IMR-90 (cell line): ENCODE data around the gene HMGB3. TPM values are rescaled to one million over a fixed set of nuclear protein-coding genes. Genes with fewer than 3 reads are reported as not detected.

Experiments
- ATAC-seq: fragments of 200-7000 bp; cut with Tn5 transposase; 2 replicates; pipeline ENCODE4 v1.9.1; 2020; ENCODE audit warnings: low read depth, mild to moderate bottlenecking, moderate library complexity
- BruUV-seq: library from RNA; stranded (reverse); fragments of 400-500 nt; replicated peaks from 2 replicates; lab custom pipeline; 2021; lab: Mats Ljungman, UMichigan
- CTCF ChIA-PET: fragments of 300-600 bp; formaldehyde crosslinking; extraction: SDS; loops from one replicate; lab custom pipeline; 2021; ENCODE audit warnings: antibody characterized with exemption; lab: Yijun Ruan, JAX
- POLR2A ChIA-PET: fragments of 300-600 bp; sonication (Branson Sonifier 250); formaldehyde crosslinking; loops from one replicate; lab custom pipeline; 2022; ENCODE audit warnings: antibody characterized with exemption; ENCODE audit not compliant: unreplicated experiment; lab: Charles Lee
- DNase-seq: peaks from one replicate; pipeline ENCODE4 v3.0.0; 2013
- H2AFZ ChIP-seq: replicated peaks from 2 replicates; pipeline ENCODE3; 2013; ENCODE audit warnings: low read length, mild to moderate bottlenecking; ENCODE audit not compliant: poor library complexity
- H2AK5ac ChIP-seq: 2 replicates; pipeline ENCODE4 v1.6.1; 2013; ENCODE audit warnings: low read depth, low read length, inconsistent platforms
- H2AK9ac ChIP-seq: replicated peaks from 2 replicates; pipeline ENCODE3; 2013; ENCODE audit warnings: mild to moderate bottlenecking, low read depth, low read length, moderate library complexity; ENCODE audit not compliant: poor library complexity
- H2BK120ac ChIP-seq: 2 replicates; pipeline ENCODE4 v1.6.1; 2013; ENCODE audit warnings: low read depth, low read length, inconsistent platforms
- H2BK15ac ChIP-seq: 3 replicates; pipeline ENCODE4 v1.6.1; 2013; ENCODE audit warnings: low read depth, low read length, inconsistent platforms
- H2BK20ac ChIP-seq: 2 replicates; pipeline ENCODE4 v1.6.1; 2013; ENCODE audit warnings: low read depth, mild to moderate bottlenecking, inconsistent platforms, low read length, moderate library complexity
- H2BK5ac ChIP-seq: 2 replicates; pipeline ENCODE4 v1.6.1; 2013; ENCODE audit warnings: mild to moderate bottlenecking, low read depth, low read length, inconsistent platforms; ENCODE audit not compliant: poor library complexity, severe bottlenecking
- H3K14ac ChIP-seq: replicated peaks from 2 replicates; pipeline ENCODE4 v1.6.1; 2013; ENCODE audit warnings: low read depth, low read length, inconsistent platforms
- H3K18ac ChIP-seq: 2 replicates; pipeline ENCODE4 v1.6.1; 2013; ENCODE audit warnings: low read depth, low read length, control low read depth
- H3K23ac ChIP-seq: 2 replicates; pipeline ENCODE4 v1.6.1; 2013; ENCODE audit warnings: low read depth, low read length, inconsistent platforms
- H3K27ac ChIP-seq: 2 replicates; pipeline ENCODE4 v1.5.1; 2013; ENCODE audit warnings: mild to moderate bottlenecking, control low read depth, low read length; ENCODE audit not compliant: insufficient read depth
- H3K27me3 ChIP-seq: 2 replicates; pipeline ENCODE4 v1.6.1; 2013; ENCODE audit warnings: low read length; ENCODE audit not compliant: control insufficient read depth, insufficient read depth
- H3K36me3 ChIP-seq: 2 replicates; pipeline ENCODE4 v1.6.1; 2013; ENCODE audit warnings: low read length, mixed read lengths; ENCODE audit not compliant: control insufficient read depth, insufficient read depth
- H3K4ac ChIP-seq: 2 replicates; pipeline ENCODE4 v1.6.1; 2013; ENCODE audit warnings: low read depth, low read length, inconsistent platforms
- H3K4me1 ChIP-seq: 2 replicates; pipeline ENCODE4 v1.6.1; 2013; ENCODE audit warnings: low read length, mixed read lengths; ENCODE audit not compliant: control insufficient read depth, insufficient read depth
- H3K4me2 ChIP-seq: 2 replicates; pipeline ENCODE4 v1.6.1; 2013; ENCODE audit warnings: low read depth, mild to moderate bottlenecking, control low read depth, low read length, moderate library complexity
- H3K4me3 ChIP-seq: 2 replicates; pipeline ENCODE4 v1.5.1; 2013; ENCODE audit warnings: low read depth, mild to moderate bottlenecking, control low read depth, low read length, moderate library complexity; ENCODE audit not compliant: insufficient read depth
- H3K56ac ChIP-seq: 2 replicates; pipeline ENCODE4 v1.6.1; 2013; ENCODE audit warnings: low read length, inconsistent platforms; ENCODE audit not compliant: insufficient read depth; ENCODE audit errors: extremely low read depth
- H3K79me1 ChIP-seq, 2 experiments: 2 replicates each; pipeline ENCODE4 v1.6.1; 2013; ENCODE audit warnings: low read length in 2 of 2, inconsistent platforms in 1 of 2, low read depth in 1 of 2
- H3K9ac ChIP-seq: 2 replicates; pipeline ENCODE4 v1.6.1; 2013; ENCODE audit warnings: low read depth, low read length, control low read depth
- H3K9me1 ChIP-seq: 2 replicates; pipeline ENCODE4 v1.6.1; 2013; ENCODE audit warnings: low read length, inconsistent platforms; ENCODE audit not compliant: insufficient read depth
- H3K9me3 ChIP-seq: 2 replicates; pipeline ENCODE4 v1.6.1; 2013; ENCODE audit warnings: low read length; ENCODE audit not compliant: control insufficient read depth, insufficient read depth
- H4K20me1 ChIP-seq: 2 replicates; pipeline ENCODE4 v1.6.1; 2013; ENCODE audit warnings: low read length, inconsistent platforms; ENCODE audit not compliant: insufficient read depth
- H4K5ac ChIP-seq: 2 replicates; pipeline ENCODE4 v1.6.1; 2013; ENCODE audit warnings: mild to moderate bottlenecking, low read depth, low read length, control low read depth
- H4K8ac ChIP-seq, 2 experiments: 2 replicates each; pipeline ENCODE4 v1.6.1; 2013; ENCODE audit warnings: low read depth in 2 of 2, low read length in 2 of 2, control low read depth in 1 of 2, inconsistent platforms in 1 of 2
- H4K91ac ChIP-seq: 2 replicates; pipeline ENCODE4 v1.6.1; 2013; ENCODE audit warnings: low read depth, low read length, inconsistent platforms; ENCODE audit not compliant: insufficient read depth
- BHLHE40 ChIP-seq: fragments of 150-350 bp; IDR thresholded peaks from 2 replicates; pipeline ENCODE4 v1.6.1; 2016; ENCODE audit warnings: mild to moderate bottlenecking, low read depth, low read length
- CEBPB ChIP-seq: IDR thresholded peaks from 2 replicates; pipeline ENCODE4 v1.6.1; 2012; ENCODE audit warnings: low read depth, low read length, improper control_type of control experiment
- CHD1 ChIP-seq: IDR thresholded peaks from 2 replicates; pipeline ENCODE4 v1.6.1; 2012; ENCODE audit warnings: low read depth, low read length, improper control_type of control experiment
- CTCF ChIP-seq: conservative IDR thresholded peaks from 2 replicates; pipeline ENCODE4 v1.5.1; 2012; ENCODE audit warnings: mild to moderate bottlenecking, low read depth, low read length, improper control_type of control experiment
- FOS ChIP-seq: fragments of 150-350 bp; IDR thresholded peaks from 2 replicates; pipeline ENCODE4 v1.6.1; 2016; ENCODE audit warnings: low read depth, low read length
- MAFK ChIP-seq: IDR thresholded peaks from 2 replicates; pipeline ENCODE4 v1.6.1; 2012; ENCODE audit warnings: low read depth, low read length, improper control_type of control experiment
- MAZ ChIP-seq: IDR thresholded peaks from 2 replicates; pipeline ENCODE4 v1.6.1; 2012; ENCODE audit warnings: low read depth, mild to moderate bottlenecking, low read length, improper control_type of control experiment, moderate library complexity, borderline replicate concordance
- MXI1 ChIP-seq: IDR thresholded peaks from 2 replicates; pipeline ENCODE4 v1.6.1; 2012; ENCODE audit warnings: low read depth, mild to moderate bottlenecking, low read length, moderate library complexity, borderline replicate concordance
- NFE2L2 ChIP-seq: fragments of 150-350 bp; IDR thresholded peaks from 2 replicates; pipeline ENCODE4 v1.6.1; 2016; ENCODE audit warnings: low read depth, mild to moderate bottlenecking, low read length
- POLR2A ChIP-seq: IDR thresholded peaks from 2 replicates; pipeline ENCODE4 v1.6.1; 2012; ENCODE audit warnings: mild to moderate bottlenecking, low read depth, low read length
- RAD21 ChIP-seq: IDR thresholded peaks from 2 replicates; pipeline ENCODE4 v1.6.1; 2012; ENCODE audit warnings: low read length, improper control_type of control experiment
- RCOR1 ChIP-seq: IDR thresholded peaks from 2 replicates; pipeline ENCODE4 v1.6.1; 2012; ENCODE audit warnings: mild to moderate bottlenecking, low read length, improper control_type of control experiment; ENCODE audit not compliant: insufficient replicate concordance
- RFX5 ChIP-seq: IDR thresholded peaks from 2 replicates; pipeline ENCODE4 v1.8.0; 2012; ENCODE audit warnings: low read depth, mild to moderate bottlenecking, low read length, moderate library complexity
- SMC3 ChIP-seq: fragments of 150-350 bp; IDR thresholded peaks from 2 replicates; pipeline ENCODE4 v1.6.1; 2016; ENCODE audit warnings: low read depth, mild to moderate bottlenecking, antibody characterized with exemption, low read length, moderate library complexity
- USF2 ChIP-seq: fragments of 150-350 bp; IDR thresholded peaks from 2 replicates; pipeline ENCODE4 v1.6.1; 2017; ENCODE audit warnings: mild to moderate bottlenecking, antibody characterized with exemption, low read length, low read depth
- WGBS, 2 experiments: methylation state at CpG; one replicate each; pipeline versions ENCODE4 v1.1.5 to v1.1.7; 2013; ENCODE audit warnings: missing lambda C conversion rate in 2 of 2; ENCODE audit not compliant: insufficient read length in 1 of 2; ENCODE audit errors: extremely low coverage in 2 of 2; 5-methylcytosine and 5-hydroxymethylcytosine counted together
- dilution Hi-C: fragments of 300-500 bp; cut with HindIII; formaldehyde crosslinking; loops from one replicate; pipeline ENCODE4 v1.14.3; 2018; ENCODE audit warnings: low sequenced_read_pairs; ENCODE audit not compliant: unreplicated experiment
- in situ Hi-C: fragments of 300-500 bp; cut with MboI; formaldehyde crosslinking; loops from 3 replicates; pipeline ENCODE4 v1.14.3; 2019; ENCODE audit warnings: low sequenced_read_pairs, inconsistent platforms, mixed read lengths
- intact Hi-C: fragments of 100-400 bp; cut with micrococcal nuclease; formaldehyde crosslinking; loops from 2 replicates; pipeline ENCODE4 v1.10.0; 2022
- polyA plus RNA-seq, 3 experiments: library from polyadenylated mRNA; depleted of rRNA; stranded (reverse); fragments of >200 nt; gene quantifications; 2 replicates each; pipeline ENCODE4 v1.2.3, GENCODE V29; 2012; ENCODE audit warnings: low replicate concordance in 1 of 3
- total RNA-seq: library from RNA; depleted of rRNA; stranded (reverse); fragments of >200 nt; gene quantifications from 2 replicates; pipeline ENCODE4 v1.2.3, GENCODE V29; 2012
- TF ChIP-seq, protein P1 (sequence below): fragments of 150-350 bp; IDR thresholded peaks from 2 replicates; pipeline ENCODE4 v1.6.1; 2016; ENCODE audit warnings: low read depth, mild to moderate bottlenecking, low read length, moderate library complexity, borderline replicate concordance

Gene HMGB3
- total and polyA plus RNA-seq, 2 of the 4 experiments (the other 2 are of a cell fraction) = 14.7 to 21.3 TPM

GRCh38 chrX:151031391-151031975 lies 48.3 kb downstream of the HMGB3 start:
- ATAC-seq = no peak
- in situ Hi-C loops (no loop called here), dilution Hi-C loops (no loop called here), intact Hi-C loops (no loop called here)
- Histone ChIP-seq H2AK9ac (no peak overlapping the region), H3K9me3 (no peaks in the 10 kb centered on the region), H2BK15ac (no peak overlapping the region), H3K18ac (no peak overlapping the region), H2BK20ac (no peak overlapping the region), H2AFZ (no peak overlapping the region), H3K36me3 (no peaks in the 10 kb centered on the region), H2AK5ac (no peak overlapping the region), H3K4ac (no peak overlapping the region), H3K4me2 (no peak overlapping the region), H3K23ac (no peak overlapping the region), H3K4me1 (no peaks in the 10 kb centered on the region), H3K56ac (no peak overlapping the region), H3K27me3 (no peaks in the 10 kb centered on the region), H2BK5ac (no peak overlapping the region), H4K91ac (no peak overlapping the region), H3K14ac (no peak overlapping the region), H2BK120ac (no peak overlapping the region), H3K4me3 (no peak overlapping the region), H3K79me1 (no peaks in the 10 kb centered on the region), H4K8ac (no peak overlapping the region), H3K9me1 (no peaks in the 10 kb centered on the region), H4K20me1 (no peaks in the 10 kb centered on the region), H4K5ac (no peak overlapping the region), H3K27ac (no peak overlapping the region), H3K9ac (no peak overlapping the region)
- 34% methylated on average over 7 of the region's 7 CpGs; no CpG with 5 or more reads in 1 of the 2 experiments for WGBS, 2 experiments
- DNase-seq = no peak
- ChIA-PET POLR2A (no interaction called here), CTCF (no interaction called here)
- BruUV-seq = no TSS peak
- TF ChIP-seq CTCF (no peak), RCOR1 (no peak), RAD21 (no peak), NFE2L2 (no peak), CEBPB (no peak), CHD1 (no peak), MXI1 (no peak), MAZ (no peak), RFX5 (no peak), MAFK (no peak), SMC3 (no peak), USF2 (no peak), POLR2A (no peak), BHLHE40 (no peak), FOS (no peak)
- TF ChIP-seq, protein P1, sequence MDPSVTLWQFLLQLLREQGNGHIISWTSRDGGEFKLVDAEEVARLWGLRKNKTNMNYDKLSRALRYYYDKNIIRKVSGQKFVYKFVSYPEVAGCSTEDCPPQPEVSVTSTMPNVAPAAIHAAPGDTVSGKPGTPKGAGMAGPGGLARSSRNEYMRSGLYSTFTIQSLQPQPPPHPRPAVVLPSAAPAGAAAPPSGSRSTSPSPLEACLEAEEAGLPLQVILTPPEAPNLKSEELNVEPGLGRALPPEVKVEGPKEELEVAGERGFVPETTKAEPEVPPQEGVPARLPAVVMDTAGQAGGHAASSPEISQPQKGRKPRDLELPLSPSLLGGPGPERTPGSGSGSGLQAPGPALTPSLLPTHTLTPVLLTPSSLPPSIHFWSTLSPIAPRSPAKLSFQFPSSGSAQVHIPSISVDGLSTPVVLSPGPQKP = no peak
